ENCODE data around the gene GALNTL6.

The GALNTL6 gene

GRCh38 chr4:172243551-172243950, 430.3 kb downstream of the GALNTL6 start:
- no peak for DNase-seq (ENCODE audit: low read depth)
- H3K4me3 ChIP-seq (ENCODE audit: low read depth, low read length), result no peak overlapping the region
- TF ChIP-seq, protein P1, sequence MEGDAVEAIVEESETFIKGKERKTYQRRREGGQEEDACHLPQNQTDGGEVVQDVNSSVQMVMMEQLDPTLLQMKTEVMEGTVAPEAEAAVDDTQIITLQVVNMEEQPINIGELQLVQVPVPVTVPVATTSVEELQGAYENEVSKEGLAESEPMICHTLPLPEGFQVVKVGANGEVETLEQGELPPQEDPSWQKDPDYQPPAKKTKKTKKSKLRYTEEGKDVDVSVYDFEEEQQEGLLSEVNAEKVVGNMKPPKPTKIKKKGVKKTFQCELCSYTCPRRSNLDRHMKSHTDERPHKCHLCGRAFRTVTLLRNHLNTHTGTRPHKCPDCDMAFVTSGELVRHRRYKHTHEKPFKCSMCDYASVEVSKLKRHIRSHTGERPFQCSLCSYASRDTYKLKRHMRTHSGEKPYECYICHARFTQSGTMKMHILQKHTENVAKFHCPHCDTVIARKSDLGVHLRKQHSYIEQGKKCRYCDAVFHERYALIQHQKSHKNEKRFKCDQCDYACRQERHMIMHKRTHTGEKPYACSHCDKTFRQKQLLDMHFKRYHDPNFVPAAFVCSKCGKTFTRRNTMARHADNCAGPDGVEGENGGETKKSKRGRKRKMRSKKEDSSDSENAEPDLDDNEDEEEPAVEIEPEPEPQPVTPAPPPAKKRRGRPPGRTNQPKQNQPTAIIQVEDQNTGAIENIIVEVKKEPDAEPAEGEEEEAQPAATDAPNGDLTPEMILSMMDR (conservative IDR thresholded peaks at IDR 0.05; ENCODE audit: low read depth, low read length), result no peak

DNA sequence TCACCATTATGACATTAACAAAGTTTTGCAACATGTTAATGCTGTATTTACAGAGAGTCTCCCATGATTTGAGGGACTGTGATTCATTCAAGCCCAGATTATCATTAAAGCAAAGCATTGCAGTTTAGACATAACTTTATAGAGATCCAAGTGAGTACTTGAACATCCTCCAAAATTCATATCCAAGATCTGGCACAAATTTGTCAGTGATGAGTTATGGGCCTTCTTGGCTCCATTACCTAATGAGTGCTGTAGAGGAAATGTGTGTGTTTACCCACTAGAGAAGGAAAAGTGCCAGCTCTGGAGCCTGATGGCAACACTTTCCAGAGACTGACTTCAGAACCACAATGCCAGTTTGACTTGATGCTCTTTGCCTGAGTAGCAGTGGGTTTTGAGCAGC, 432.3 kb downstream of the GALNTL6 start:
- H3K4me3 ChIP-seq (ENCODE audit: low read depth, low read length), result no peak overlapping the region
- TF ChIP-seq, protein P1 (conservative IDR thresholded peaks at IDR 0.05; ENCODE audit: low read depth, low read length), result no peak
- no peak for DNase-seq (ENCODE audit: low read depth)

- H3K4me3 ChIP-seq (ENCODE audit: low read depth, low read length), result no peak overlapping the region
- no peak for DNase-seq (ENCODE audit: low read depth)
- TF ChIP-seq, protein P1 (conservative IDR thresholded peaks at IDR 0.05; ENCODE audit: low read depth, low read length), result no peak
Observed at GRCh38 chr4:172253409-172253808, 440.2 kb downstream of the GALNTL6 start.

DNA sequence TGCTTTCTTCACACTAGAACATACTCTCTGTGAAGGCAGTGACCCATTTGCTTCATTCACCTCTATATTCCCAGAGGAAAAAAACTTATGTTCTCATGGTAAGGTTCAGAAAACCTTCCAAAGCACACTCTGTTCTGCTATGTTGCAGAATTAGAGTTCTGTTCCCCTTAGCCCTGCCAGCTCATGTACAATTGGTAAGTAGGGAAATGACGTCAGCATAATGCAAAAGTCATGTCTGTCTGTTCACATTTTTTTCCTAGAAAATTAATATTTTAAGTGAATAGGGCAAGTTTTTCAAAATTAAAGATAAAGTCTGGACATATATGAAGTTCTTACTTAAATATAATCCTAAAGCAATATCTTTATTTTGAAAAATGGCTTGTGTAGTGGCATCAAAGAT, 443.6 kb downstream of the GALNTL6 start:
- H3K4me3 ChIP-seq (ENCODE audit: low read depth, low read length), result no peak overlapping the region
- no peak for DNase-seq (ENCODE audit: low read depth)
- TF ChIP-seq, protein P1 (conservative IDR thresholded peaks at IDR 0.05; ENCODE audit: low read depth, low read length), result no peak

- TF ChIP-seq, protein P1 (conservative IDR thresholded peaks at IDR 0.05; ENCODE audit: low read depth, low read length), result no peak
- peak; percentile 9 for DNase-seq (ENCODE audit: low read depth)
- no peak overlapping the region for H3K4me3 ChIP-seq (ENCODE audit: low read depth, low read length)
Observed at GRCh38 chr4:172270397-172270796, 457.2 kb downstream of the GALNTL6 start.

DNA sequence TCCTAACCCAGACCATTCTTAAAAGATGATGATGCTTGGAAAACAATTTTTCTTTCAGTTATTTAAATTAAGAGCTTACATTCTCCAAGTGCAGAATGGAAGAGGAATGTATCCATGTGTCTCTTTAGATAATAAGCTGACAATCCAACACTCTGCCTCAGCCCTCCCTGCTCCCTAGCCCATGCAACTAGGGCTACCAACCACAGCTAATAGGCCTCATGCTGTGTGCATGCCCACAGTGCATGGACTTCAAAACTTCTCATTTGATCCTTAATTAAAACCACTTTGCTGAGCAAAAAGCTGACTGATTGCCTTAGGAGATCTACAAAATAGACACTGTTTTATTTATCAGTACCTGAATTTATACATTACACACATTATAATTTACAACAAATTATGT, 473.9 kb downstream of the GALNTL6 start:
- H3K4me3 ChIP-seq (ENCODE audit: low read depth, low read length), result no peak overlapping the region
- DNase-seq (ENCODE audit: low read depth), result peak; percentile 2
- TF ChIP-seq, protein P1 (conservative IDR thresholded peaks at IDR 0.05; ENCODE audit: low read depth, low read length), result no peak

GRCh38 chr4:172305698-172306097, 492.5 kb downstream of the GALNTL6 start:
- TF ChIP-seq, protein P1 (conservative IDR thresholded peaks at IDR 0.05; ENCODE audit: low read depth, low read length), result no peak
- DNase-seq (ENCODE audit: low read depth), result peak; percentile 1
- no peak overlapping the region for H3K4me3 ChIP-seq (ENCODE audit: low read depth, low read length)
